HS-5 (cell line): ENCODE data around the gene UPK2.

Experiments used
- DNase-seq: peaks from one replicate; pipeline ENCODE4 v3.0.0-alpha.2; 2012; ENCODE audit warnings: low read depth

Gene UPK2

DNA sequence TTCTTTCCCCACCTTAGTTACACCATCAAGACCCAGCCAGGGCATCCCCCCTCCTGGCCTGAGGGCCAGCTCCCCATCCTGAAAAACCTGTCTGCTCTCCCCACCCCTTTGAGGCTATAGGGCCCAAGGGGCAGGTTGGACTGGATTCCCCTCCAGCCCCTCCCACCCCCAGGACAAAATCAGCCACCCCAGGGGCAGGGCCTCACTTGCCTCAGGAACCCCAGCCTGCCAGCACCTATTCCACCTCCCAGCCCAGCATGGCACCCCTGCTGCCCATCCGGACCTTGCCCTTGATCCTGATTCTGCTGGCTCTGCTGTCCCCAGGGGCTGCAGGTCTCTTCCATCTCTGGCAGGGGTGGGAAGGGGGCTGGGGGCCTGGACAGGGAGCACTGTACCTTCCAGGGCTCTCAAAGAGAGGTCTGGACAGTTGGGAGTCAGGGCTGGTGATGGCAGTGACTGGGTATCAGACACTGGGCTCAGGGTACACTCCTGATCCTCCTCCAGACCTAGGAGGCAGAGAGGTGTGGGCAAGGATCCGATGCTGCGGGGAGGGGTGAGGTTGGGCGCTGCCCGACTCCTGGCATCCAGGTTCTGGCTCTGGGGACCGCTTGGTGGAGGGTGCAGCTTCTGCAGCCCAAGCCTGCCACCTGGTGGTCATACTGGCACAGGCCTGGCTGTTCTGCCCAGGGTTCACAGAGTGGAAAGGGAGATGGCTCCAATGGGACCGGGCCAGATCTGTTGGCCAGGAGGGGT lies at the start of gene UPK2:
Gene UPK2, plus strand, starts transcription at position 205 of the 753 bp plus-strand sequence. Its CDS starts 53 bp downstream, at position 258.
- DNase-seq, result peak; percentile 33

DNA sequence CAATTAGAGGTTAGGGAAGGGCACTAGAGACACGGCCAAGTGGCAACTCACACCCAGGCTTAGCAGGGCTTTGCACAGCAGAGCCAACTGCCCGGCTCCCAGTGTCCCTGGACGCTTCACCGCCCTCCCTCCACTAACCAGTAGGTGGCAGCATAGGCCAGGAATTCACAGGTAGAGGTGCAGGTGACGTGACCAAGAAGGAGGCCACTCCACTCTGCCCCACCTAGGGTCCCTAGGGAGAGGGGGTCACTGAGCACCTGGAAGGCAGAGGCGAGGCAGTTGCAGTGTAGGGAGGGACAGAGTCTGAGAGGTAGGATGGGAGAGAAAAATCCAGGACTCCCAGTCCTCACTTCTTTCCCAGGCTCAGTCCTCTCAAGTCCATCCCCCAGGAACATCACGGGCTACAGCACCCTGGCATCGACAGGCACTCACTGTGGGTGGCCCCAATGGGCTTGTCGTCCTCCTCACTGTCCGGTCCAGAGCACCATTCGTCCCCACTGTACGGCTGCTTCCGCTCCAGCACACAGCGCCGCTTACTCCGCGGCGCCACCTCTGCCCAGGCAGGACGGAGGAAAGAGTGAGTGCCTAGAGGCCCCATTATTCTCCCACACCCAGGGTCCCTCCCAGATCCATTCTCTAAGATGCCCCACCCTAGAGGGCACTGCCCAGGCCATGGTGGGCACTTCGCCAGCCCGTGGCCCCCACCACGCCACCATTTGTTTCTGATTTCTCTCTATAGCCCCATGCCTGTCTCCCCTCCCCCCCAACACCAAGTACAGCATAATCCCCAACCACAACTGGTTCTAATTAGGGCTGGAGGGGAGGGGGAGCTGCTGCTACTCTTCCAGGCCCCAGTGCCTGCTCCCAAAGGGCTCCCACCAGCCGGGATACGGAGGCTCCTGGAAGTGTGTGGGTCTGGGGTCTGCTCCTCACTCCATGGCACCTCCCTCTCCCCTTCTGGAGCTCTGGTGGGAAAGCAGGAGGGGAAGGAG lies 48.8 kb upstream of the UPK2 start:
- DNase-seq, result no peak

DNA sequence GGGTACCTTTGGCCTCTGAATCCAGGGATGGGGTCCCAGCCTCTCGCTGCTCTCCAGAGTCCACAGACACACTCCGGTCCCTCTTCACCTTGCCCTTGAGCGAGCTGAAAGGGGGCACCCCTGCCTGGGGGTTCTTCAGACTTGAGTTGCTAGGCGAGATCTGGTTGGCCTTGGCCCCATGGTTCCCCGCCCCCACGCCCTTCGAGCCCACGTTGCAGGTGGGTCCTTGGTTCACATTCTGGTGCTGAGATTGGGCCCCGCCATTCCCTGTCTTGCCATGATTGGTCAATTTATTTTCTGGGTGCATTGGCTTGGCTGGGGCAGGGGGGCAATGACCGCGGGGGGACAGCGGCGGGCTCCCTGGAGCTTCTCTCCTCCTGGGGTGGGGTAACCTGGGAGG lies 47.8 kb upstream of the UPK2 start:
- no peak for DNase-seq

DNA sequence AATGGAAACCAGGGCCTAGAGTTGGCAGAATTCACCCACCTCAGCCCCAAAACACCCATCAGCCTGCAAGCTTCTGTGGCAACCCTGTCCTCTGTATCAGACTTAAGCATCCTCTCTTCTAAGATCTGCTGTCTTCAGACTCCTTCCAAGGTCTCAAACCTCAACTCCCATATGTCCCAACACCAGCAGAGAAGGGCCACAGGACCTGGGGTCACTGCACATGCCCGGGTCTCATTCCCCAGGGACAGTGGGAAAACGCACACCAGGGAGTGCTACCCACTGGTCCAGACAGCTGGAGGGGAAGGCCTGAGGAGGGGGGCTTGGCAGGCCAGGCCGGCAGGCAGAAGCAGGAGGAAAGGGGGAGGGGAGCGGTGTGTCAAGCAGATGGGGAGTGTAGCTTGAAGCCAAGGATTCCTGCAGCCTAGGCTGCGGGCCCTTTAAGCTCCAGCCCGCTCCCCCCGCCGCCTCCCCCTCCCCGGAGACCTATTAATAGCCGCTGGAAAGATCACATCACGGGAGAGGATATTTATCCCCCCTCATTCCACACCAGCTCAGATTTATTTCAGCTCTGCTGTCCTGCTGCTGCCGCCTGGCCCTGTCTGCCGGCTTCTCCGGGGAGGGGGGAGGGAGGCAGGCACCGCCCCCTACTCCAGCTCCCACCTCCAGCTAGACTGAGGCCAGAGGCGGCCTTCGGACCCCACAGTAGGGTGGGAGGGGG lies 47.0 kb upstream of the UPK2 start:
- DNase-seq, result no peak

DNA sequence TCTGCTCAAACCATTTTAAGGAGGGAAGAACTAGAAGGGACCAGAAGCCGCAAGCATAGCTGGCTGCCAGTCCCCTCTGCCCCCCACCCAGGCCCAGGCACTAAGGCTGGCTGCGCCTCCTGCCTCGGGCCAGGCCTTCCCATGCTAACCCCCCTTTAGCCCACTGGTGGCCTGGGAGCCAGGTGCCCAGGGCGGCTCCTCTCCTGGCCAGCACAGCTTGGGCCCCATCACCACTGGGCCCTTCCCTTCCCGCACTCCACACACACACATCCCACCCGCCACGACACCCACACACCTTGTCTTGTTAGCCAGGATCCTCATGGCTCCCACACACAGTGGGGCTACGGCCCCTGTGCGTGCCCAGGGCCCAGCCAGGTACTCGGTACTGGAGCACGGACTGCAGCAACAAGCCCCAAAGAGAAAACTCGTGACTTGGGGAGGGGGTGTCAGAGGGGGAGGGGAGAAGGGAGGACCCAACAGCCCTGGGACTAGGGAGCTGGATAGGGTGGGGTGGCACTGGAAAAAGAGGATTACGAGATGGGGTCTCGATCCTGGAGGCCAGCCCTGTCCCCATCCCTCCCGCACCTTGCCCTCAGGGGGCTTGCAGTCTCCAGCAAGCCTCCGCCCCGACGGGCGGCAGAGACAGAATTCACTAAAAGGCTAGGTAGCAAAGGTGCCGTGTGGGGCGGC lies 46.3 kb upstream of the UPK2 start:
- no peak for DNase-seq

DNA sequence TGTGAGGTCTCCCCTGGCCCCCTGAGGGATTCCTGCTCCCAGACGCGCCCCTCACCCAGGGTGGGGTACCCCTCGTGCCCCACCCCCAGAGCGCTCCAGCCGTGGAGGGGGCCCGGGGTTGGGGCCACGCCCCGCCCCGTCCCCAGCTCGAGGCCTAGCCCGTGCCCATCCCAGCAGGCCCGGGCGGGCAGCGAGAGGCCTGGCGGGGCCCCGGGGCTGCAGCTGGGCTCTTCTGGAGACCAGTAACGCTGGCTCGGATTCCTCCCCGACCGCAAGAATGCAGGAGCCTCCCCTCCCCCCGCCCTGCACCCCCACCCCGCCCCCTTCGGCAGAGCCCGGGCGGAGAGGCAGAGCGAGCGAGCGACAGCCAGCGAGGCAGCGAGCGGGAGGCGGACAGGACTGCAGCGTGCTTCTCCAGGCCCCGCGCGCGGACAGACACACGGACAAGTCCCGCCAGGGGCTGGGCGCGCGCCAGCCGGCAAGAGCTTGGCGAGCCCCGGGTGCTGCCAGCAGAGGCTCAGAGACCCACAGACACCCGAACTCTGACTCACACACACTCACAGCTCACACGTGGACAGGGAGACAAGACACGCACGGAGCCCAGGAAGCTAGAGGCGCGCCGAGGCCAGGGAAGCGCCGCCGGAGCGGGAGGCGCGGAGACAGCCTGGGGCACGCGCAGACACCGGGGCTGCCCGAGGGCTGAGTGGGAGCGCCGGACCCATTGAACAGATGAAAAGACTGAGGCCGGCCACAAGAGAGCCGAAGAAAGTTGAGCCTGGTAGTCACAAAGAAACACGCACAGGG lies 45.6 kb upstream of the UPK2 start:
- no peak for DNase-seq

DNA sequence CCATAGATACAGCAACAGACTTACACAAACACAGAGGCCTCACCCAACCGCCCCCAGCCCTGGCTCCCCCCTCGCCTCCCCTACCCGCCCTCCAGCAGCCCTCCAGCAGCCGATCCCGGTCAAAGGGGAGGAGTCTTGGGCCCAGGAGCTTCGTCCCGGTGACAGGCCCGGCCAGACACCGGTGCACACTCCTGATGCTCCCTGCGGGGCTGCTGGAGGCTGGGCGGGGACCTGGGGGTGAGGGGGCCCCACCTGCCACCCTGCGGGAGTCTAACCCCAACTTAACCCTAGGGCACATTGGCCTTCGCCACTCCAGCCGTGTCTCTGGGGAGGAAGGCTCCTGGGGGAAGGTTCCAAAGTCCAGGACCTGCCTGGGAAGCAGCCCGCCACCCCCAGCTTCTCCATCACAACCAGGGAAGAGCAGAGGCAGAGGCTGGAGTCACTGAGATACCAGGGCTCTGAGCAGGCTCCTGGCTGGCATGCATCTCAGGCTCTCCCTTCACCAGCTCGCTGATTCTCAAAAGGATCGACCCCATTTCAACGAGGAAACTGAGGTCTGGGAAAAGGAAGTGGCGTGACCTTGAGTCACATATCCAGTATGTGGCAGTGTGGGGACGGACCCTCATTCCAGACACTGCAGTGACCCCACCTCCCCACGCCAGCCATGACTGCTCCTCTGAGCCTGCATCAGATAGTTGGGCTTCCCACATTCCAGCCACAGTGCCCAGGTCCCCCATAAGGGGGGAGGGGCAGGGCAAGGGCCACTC lies 44.8 kb upstream of the UPK2 start:
- DNase-seq, result no peak

DNA sequence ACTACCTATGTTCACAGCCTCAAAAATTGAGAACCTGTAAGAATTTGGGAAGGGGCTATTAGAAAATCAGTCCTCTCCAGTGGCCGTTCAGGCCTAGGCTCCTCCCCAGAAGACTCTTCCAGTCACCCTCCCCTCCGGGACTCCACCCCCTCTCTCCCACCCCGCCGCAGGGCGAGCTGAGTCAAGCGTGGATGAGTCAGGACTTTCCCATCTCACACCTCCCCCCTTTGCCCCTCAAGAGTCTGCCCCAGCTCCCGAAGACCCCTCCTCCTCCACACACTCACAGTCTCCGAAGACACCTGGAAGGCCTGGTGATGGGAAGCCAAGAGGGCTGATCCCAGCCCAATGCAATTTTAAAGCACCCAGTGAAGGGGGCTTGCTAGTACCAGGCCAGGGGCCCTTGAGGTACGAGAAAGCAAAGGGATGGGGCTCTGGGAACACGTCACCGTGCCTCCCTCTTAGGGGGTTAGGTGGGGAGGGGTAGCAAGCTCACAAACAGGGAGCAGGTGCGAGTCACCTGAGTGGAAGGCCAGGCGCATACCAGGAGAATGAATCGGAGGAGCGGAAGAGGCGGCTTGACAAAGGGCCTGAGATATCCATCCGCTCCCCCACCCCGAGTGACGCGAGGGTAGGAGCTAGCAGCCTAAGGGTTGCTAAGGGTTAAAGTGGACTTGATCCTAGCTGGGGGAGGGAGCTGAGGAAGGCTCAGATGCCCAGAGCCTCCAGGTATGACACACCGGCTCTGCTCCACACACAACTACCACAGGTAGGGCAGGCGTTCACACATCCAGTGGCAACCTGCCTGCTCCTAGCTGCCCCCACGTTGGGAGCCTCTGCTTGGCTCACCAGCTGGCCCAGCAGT lies 44.0 kb upstream of the UPK2 start:
- peak; percentile 73 for DNase-seq

DNA sequence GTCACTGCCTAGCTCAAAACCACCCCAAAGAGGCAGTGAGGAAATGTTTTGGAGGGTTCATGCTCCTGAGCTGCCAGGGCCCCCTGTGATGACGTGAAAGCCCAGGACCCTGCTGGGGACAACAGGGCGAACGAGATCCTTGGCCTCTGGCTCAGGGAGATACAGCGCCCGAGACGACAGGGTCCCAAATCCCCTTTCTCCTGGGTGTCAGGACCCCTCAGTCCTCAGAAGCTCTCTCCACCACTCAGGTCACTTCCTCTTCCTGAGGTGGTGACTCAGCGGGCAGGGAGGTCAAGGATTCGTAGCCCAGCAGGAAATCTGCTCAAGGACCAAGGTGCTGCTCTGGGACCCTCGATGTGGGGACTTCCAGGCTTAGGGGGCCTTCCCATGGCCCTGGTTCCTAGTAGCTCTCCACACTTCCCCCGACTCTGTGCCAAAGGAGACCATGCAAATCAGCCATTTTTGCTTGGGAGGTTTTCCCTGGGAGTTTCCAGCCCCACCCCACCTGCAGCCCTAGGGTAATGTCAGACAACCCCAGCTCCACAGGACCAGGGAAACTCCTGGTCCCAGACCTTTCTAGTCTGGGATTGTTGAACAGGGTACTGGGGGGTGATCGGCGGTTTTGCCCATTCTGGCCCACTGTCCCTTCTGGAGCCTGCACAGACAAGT lies 43.2 kb upstream of the UPK2 start:
- DNase-seq, result no peak

DNA sequence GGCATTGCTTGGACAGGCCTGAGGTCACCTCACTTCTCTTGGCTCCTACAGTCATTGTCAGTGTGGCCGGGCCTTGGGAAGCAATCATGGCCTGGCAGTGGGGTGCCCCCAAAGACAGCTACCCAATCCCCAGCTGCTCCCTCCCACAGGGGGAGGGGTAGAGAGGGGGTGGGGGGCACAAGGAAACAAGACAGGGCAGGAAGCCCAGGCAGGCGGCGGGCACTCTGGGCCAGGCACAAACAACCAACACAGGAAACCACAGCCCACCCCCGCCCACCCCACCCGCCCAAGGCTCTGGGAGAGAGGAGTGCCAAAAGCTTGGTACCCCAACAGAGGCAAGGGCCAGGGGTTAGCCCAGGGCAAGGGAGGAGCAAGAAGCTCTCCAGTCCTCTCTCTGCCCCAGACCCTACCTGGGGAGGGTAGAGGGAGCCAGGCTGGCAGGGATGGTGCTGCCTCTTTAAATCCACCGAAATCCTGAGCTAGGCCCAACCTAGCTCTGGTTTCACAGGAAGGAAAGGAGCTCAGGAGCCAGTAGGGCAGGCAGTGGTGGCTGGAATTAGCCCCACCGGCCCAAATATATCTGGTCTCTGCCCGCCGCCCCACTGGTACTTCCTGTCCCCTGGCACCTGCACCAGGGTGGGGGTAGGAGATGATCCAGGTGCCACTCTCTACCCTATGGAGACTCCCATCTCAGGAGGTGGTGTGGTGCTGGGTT lies 42.5 kb upstream of the UPK2 start:
- DNase-seq, result no peak

DNA sequence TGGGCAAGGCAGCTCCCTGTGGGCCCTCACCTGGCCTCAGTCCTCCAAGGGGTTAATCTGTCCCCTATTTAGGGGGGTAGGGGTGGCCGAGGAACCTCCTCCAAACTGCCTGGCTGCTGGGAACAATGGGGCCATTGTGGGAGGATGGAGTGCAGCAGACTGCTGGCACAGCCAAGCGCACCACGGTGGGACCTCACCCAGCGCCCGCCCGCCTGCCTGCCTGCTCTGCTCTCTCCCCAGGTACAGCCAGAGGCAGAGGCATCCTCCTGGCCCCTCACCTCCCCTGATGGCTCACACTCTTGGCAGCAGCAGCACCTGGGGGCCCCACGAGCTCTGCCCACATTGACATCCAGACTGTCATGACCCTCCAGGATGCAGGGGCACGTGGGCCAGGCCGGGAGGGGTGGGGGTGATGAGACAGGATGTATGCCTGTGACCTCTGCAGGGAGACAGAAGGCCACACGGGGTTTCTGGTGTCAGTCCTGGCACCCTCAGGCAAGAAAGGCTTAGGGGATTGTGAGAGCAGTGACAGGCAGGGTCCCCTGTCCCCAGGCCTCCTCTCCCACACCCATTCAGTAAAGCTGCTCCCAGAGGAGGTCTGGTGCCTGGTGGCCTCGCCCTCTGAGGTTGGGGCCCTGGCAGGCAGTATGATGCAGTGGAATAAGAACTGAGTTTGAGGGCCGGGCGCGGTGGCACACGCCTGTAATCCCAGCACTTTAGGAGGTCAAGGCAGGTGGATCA lies 41.8 kb upstream of the UPK2 start:
- DNase-seq, result no peak

DNA sequence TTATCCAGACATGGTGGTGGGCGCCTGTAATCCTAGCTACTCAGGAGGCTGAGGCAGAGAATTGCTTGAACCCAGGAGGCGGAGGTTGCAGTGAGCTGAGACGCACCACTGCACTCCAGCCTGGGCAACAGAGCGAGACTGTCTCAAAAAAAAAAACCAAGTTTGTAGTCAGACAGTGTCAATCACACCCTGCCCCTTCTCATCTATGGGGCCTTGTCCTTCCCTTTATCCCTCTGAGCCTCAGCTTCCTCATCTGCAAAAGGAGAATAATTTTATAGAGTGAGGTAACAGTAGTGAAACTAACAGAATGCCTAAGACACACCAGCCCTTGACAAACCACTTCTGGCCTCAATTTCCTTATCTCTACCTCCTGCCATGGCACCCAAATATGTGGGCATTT lies 41.1 kb upstream of the UPK2 start:
- DNase-seq, result no peak

DNA sequence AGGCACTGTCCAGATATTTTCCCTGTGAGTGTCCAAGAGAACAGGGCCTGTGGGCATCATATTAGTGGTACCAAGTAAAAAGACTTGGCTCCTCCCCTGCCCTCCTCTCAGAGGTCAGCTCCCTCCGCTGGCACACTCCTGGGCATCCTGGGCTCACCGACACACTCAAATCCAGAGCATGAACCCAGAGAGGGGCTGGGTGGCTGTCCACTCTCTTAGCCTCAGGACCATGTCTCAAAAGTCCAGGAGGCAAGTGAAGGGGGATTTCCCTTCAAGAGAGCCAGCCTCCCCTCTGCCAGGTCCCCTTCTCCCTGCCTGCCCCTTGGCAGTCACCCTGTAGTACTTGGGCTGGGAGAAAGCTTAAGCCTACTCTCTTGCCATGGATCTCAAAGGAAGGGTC lies 40.7 kb upstream of the UPK2 start:
- DNase-seq, result no peak

DNA sequence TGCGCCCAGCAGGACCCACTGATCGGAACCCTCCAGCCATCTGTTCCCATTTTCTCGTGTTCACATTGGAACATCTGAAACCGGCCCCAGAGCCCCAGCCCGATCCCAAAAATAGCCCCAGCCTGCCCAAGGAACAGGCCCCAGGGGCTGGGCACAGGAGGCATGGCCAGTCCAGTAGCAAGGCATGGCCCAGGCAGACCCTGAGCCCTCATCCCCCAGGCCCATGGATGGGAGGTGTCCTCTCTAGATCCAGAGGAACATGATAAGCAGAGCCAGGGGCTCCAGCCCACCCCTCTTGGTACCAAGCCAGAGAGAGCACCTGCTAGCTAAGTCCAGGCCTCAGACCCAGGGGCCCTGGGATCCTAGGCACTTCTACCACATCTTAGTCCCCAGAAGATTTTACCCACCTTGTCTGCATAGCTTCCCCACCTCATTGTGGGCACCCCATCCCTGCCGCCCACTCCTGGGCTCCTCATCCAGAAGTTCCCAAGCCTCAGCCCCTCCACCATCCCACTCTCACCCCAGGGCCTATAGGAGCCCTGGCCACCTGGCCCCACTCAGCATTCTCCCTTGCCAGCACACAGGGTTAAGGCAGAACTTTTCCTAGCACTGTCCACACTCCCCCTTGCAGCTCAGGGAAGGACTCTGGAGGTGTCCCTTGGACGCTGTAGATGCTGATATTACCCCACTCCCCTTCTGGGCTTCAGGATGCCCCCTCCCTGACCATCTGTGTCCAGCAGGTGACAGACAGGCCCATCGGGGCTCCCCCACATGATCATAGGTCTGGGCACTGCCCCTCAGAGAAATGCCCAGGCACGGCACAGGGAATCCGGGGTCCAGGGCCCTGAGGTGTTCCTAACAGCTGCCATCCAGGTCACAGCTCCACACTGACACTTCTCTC lies 39.9 kb upstream of the UPK2 start:
- DNase-seq, result no peak

DNA sequence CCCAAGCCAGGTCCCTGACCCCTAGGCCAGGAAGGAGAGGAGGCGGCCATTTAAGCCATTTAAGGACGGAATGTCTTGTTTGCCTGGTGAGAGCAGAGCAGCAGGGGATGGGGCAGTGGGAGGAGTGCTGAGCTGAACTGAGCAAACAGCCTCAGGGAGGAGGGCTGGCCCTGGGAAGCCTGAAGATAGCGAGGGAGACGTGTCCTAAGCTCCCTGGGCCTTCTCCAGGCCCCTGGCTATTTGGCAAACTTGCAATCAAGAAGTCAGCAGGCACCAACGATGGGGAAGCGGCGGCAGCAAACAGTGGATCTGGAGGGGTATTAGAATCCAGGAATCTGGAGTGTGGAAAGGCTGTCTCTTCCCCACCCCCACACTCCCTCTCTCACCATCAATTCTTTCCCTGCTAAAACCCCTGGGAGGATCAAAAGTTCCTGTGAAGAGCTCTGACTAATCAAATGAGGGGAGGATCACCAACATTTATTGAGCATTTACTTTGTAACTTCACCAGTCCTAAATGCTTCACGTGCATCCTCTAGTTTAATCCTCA lies 39.2 kb upstream of the UPK2 start:
- no peak for DNase-seq
